ENCODE measurements around the gene FOXJ1. TPM values are rescaled to one million over a fixed set of nuclear protein-coding genes. Genes with fewer than 3 reads are reported as not detected.

The FOXJ1 gene
- total RNA-seq, 1 experiment from 2014 or later: 4.0 TPM

DNA sequence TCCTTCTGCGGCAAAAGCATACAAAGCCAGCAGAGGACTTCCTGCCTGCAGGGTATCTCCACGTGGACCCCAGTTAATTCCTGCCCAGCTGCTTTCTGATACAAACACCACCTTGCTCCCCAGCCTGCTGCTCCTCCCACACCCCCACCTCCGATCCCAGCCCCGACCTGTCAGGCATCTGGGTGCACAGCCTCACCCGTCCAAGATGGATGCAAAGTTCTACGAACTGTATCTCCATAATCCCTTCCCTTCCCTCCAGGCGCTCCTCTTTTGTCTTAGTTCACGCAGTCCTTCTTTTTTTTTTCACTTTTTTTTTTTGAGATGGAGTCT is 15.6 kb upstream of the FOXJ1 start:
- H3K14ac ChIP-seq (ENCODE audit: insufficient read depth, low read length): no peak overlapping the region
- H3K23me2 ChIP-seq (ENCODE audit: insufficient read length, low read depth, low read length, poor library complexity, severe bottlenecking): no peaks in the 10 kb centered on the region
- H4K5ac ChIP-seq (ENCODE audit: insufficient read length, low read depth, low read length): no peak overlapping the region
- no peak overlapping the region for H2BK120ac ChIP-seq (ENCODE audit: low read depth, low read length, poor library complexity, severe bottlenecking)
- H3K9me3 Mint-ChIP-seq: no peaks in the 10 kb centered on the region
- no peak overlapping the region for H3K9ac ChIP-seq (ENCODE audit: extremely low read depth, insufficient read length, low read length)
- peak overlapping the region in 1 of 3 experiments; percentile 73; a peak in 2 of 7 replicates for H3K27ac Mint-ChIP-seq
- H2BK12ac ChIP-seq (ENCODE audit: insufficient read length, low read depth, low read length): no peak overlapping the region
- no peak overlapping the region for H2AFZ ChIP-seq (ENCODE audit: low read length)
- H2BK15ac ChIP-seq (ENCODE audit: low read depth, low read length): no peak overlapping the region
- H3K79me2 ChIP-seq (ENCODE audit: insufficient read depth, low read length): no peaks in the 10 kb centered on the region
- H3K4me1 Mint-ChIP-seq: peaks cover 28 to 43% of the 10 kb centered on the region in 2 experiments
- H3K4me3 Mint-ChIP-seq: no peak overlapping the region; a peak in 1 of 5 replicates
- no peak overlapping the region for H3K56ac ChIP-seq (ENCODE audit: insufficient read length, low read depth, low read length)
- H3K4me2 ChIP-seq (ENCODE audit: insufficient read depth, insufficient read length, low read length): no peak overlapping the region
- no peak overlapping the region for H2BK20ac ChIP-seq (ENCODE audit: low read depth, low read length, poor library complexity, severe bottlenecking)
- no peak overlapping the region for H2AK5ac ChIP-seq (ENCODE audit: insufficient read length, low read length)
- H3K79me1 ChIP-seq (ENCODE audit: insufficient read depth, low read depth, low read length, poor library complexity, severe bottlenecking): no peaks in the 10 kb centered on the region
- no peak overlapping the region for H4K8ac ChIP-seq (replicated peaks; ENCODE audit: insufficient read length, low read depth, low read length)
- TF ChIP-seq CTCF (conservative IDR thresholded peaks at IDR 0.05): no peak
- no peaks in the 10 kb centered on the region; a peak in 1 of 7 replicates for H3K36me3 Mint-ChIP-seq (ENCODE audit: insufficient read depth in 1 of 3, low read depth in 3 of 3)
- DNase-seq: no peak
- no peak overlapping the region for H3K4ac ChIP-seq (ENCODE audit: low read depth, low read length)
- H4K91ac ChIP-seq (ENCODE audit: insufficient read length, low read depth, low read length): no peak overlapping the region
- H3K23ac ChIP-seq (ENCODE audit: insufficient read length, low read depth, low read length): no peak overlapping the region
- no peaks in the 10 kb centered on the region for H4K20me1 ChIP-seq (ENCODE audit: control insufficient read depth, insufficient read depth, insufficient read length)
- no peaks in the 10 kb centered on the region; the same call in 1 of the 2 replicates for H3K27me3 Mint-ChIP-seq (ENCODE audit: low read depth)
- no peaks in the 10 kb centered on the region for H3K9me3 ChIP-seq (ENCODE audit: control insufficient read depth, low read depth, low read length)
- H3K4me1 ChIP-seq (ENCODE audit: insufficient read depth, low read length): peaks cover 2% of the 10 kb centered on the region; the same call in 1 of the 2 replicates
- H3K27me3 ChIP-seq (ENCODE audit: insufficient read depth, low read length): no peaks in the 10 kb centered on the region
- no CpG with 5 or more reads among the region's 8 CpGs for WGBS (ENCODE audit: extremely low coverage, insufficient read length, low lambda C conversion rate)
- H2BK5ac ChIP-seq (ENCODE audit: insufficient read length, low read length): no peak overlapping the region
- H3K18ac ChIP-seq (ENCODE audit: insufficient read length, low read depth, low read length): no peak overlapping the region
- H3T11ph ChIP-seq (ENCODE audit: low read length): no peak overlapping the region
- H3K27ac ChIP-seq (ENCODE audit: insufficient read length, low read depth, low read length): no peak overlapping the region

All from H9 (cell line).